B cell (primary cell): ENCODE measurements around the gene SLC47A2. TPM values are rescaled to one million over a fixed set of nuclear protein-coding genes. Genes with fewer than 3 reads are reported as not detected.

ENCODE experiments used
- ATAC-seq: fragments of 200-7000 bp; cut with Tn5 transposase; one replicate; pipeline ENCODE4 v1.10.0; 2021; ENCODE audit warnings: low read depth, mild to moderate bottlenecking, moderate number of reproducible peaks, moderate library complexity
- CTCF ChIA-PET: fragments of 350-600 bp; sonication (Branson Sonifier 250); formaldehyde crosslinking; loops from one replicate; lab custom pipeline; 2021; ENCODE audit warnings: antibody characterized with exemption, inconsistent platforms; lab: Charles Lee
- POLR2A ChIA-PET: fragments of 350-600 bp; sonication (Branson Sonifier 250); formaldehyde crosslinking; loops from one replicate; lab custom pipeline; 2021; ENCODE audit warnings: antibody characterized with exemption; lab: Charles Lee
- DNase-seq: peaks from one replicate; pipeline ENCODE4 v3.0.0; 2013
- H2AFZ ChIP-seq: 2 replicates; pipeline ENCODE4 v1.6.1; 2012; ENCODE audit warnings: mild to moderate bottlenecking, low read depth, low read length; ENCODE audit not compliant: insufficient read depth, poor library complexity, severe bottlenecking
- H3K27ac ChIP-seq, 2 donors: 1 replicate in 1 of 2; 2 replicates in 1 of 2; pipeline ENCODE4 v1.5.1; 2012 to 2013; ENCODE audit warnings: low read length in 2 of 2, mild to moderate bottlenecking in 2 of 2, moderate library complexity in 1 of 2
- H3K27me3 ChIP-seq, 4 experiments: fragments of 200-600 bp in 1 of 4; sonication (generic) in 1 of 4; replicated peaks in 1 of 4; 1 replicate in 2 of 4; 2 replicates in 2 of 4; pipeline versions ENCODE4 v1.6.1 to v1.7.0; 2013 to 2016; ENCODE audit warnings: low read length in 3 of 4, mild to moderate bottlenecking in 2 of 4, mixed read lengths in 1 of 4, moderate library complexity in 1 of 4; ENCODE audit not compliant: insufficient read depth in 4 of 4, control insufficient read depth in 3 of 4; ENCODE audit errors: control extremely low read depth in 1 of 4
- H3K36me3 ChIP-seq, 2 experiments: replicated peaks in 1 of 2; 1 replicate in 1 of 2; 2 replicates in 1 of 2; pipeline versions ENCODE4 v1.6.1 to v1.7.1; 2013; ENCODE audit warnings: low read length in 1 of 2; ENCODE audit not compliant: insufficient read depth in 2 of 2, control insufficient read depth in 1 of 2; ENCODE audit errors: control extremely low read depth in 1 of 2, extremely low read depth in 1 of 2
- H3K4me1 ChIP-seq, 2 donors: fragments of 200-600 bp in 1 of 2; sonication (generic) in 1 of 2; 1 replicate in 1 of 2; 2 replicates in 1 of 2; pipeline versions ENCODE4 v1.5.1 to v1.6.1; 2013 to 2017; ENCODE audit warnings: low read length in 2 of 2; ENCODE audit not compliant: control insufficient read depth in 2 of 2, insufficient read depth in 2 of 2
- H3K4me2 ChIP-seq: replicated peaks from 2 replicates; pipeline ENCODE3; 2012; ENCODE audit warnings: mild to moderate bottlenecking, low read depth, low read length; ENCODE audit not compliant: poor library complexity, severe bottlenecking
- H3K4me3 ChIP-seq, 5 experiments: fragments of 200-600 bp in 1 of 5; sonication (generic) in 1 of 5; 1 replicate in 3 of 5; 2 replicates in 2 of 5; pipeline versions ENCODE4 v1.5.1 to v1.7.0; 2011 to 2016; ENCODE audit warnings: low read length in 4 of 5, mild to moderate bottlenecking in 4 of 5, low read depth in 2 of 5, control low read depth in 1 of 5, moderate library complexity in 1 of 5; ENCODE audit not compliant: insufficient read depth in 1 of 5; ENCODE audit errors: control extremely low read depth in 1 of 5, extremely low read depth in 1 of 5
- H3K79me2 ChIP-seq: fragments of 200-600 bp; sonication (generic); one replicate; pipeline ENCODE4 v1.6.0; 2016; ENCODE audit warnings: low read length; ENCODE audit not compliant: control insufficient read depth, insufficient read depth
- H3K9ac ChIP-seq: fragments of 200-600 bp; sonication (generic); 2 replicates; pipeline ENCODE4 v1.6.1; 2017; ENCODE audit warnings: mild to moderate bottlenecking, low read length, moderate library complexity
- H3K9me3 ChIP-seq, 3 donors: one replicate each; pipeline versions ENCODE4 v1.6.1 to v1.7.1; 2013; ENCODE audit warnings: low read length in 2 of 3; ENCODE audit not compliant: control insufficient read depth in 2 of 3, insufficient read depth in 1 of 3; ENCODE audit errors: control extremely low read depth in 1 of 3
- H4K20me1 ChIP-seq: 2 replicates; pipeline ENCODE4 v1.6.0; 2012; ENCODE audit warnings: mild to moderate bottlenecking, low read length; ENCODE audit not compliant: insufficient read depth, control insufficient read depth, poor library complexity, severe bottlenecking
- H3K27ac Mint-ChIP-seq: one replicate; pipeline ENCODE4 v1.8.0; 2021; ENCODE audit warnings: mixed read lengths
- H3K27me3 Mint-ChIP-seq: one replicate; pipeline ENCODE4 v1.8.0; 2021; ENCODE audit warnings: mixed read lengths
- H3K4me1 Mint-ChIP-seq: one replicate; pipeline ENCODE4 v1.8.0; 2021; ENCODE audit warnings: mixed read lengths
- H3K4me3 Mint-ChIP-seq: one replicate; pipeline ENCODE4 v1.8.0; 2021; ENCODE audit warnings: mixed read lengths
- H3K9me3 Mint-ChIP-seq: one replicate; pipeline ENCODE4 v1.8.0; 2022; ENCODE audit warnings: mixed read lengths; ENCODE audit not compliant: insufficient read depth
- EZH2 ChIP-seq: IDR thresholded peaks from 2 replicates; pipeline ENCODE4 v1.6.1; 2012; ENCODE audit warnings: borderline replicate concordance, low read depth, mild to moderate bottlenecking, moderate library complexity, low read length; ENCODE audit not compliant: insufficient read depth, poor library complexity, severe bottlenecking
- WGBS: methylation state at CpG from one replicate; pipeline ENCODE4 v1.1.5; 2013; ENCODE audit warnings: missing lambda C conversion rate; ENCODE audit not compliant: insufficient coverage; 5-methylcytosine and 5-hydroxymethylcytosine counted together
- intact Hi-C: fragments of 100-400 bp; cut with micrococcal nuclease; formaldehyde crosslinking; loops from one replicate; pipeline ENCODE4 v1.10.0; 2022
- polyA plus RNA-seq: library from polyadenylated mRNA; depleted of rRNA; stranded (reverse); fragments of >200 nt; gene quantifications from 2 replicates; pipeline ENCODE4 v1.2.3, GENCODE V29; 2012
- total RNA-seq, 2 donors: library from RNA; stranded (reverse); fragments of 120-200 nt in 1 of 2; gene quantifications; 1 replicate in 1 of 2; 2 replicates in 1 of 2; pipeline versions ENCODE4 v1.2.3 to v1.2.4, GENCODE V29; 2013 to 2022
- TF ChIP-seq, protein P1 (sequence below): fragments of 200-600 bp; IDR thresholded peaks from one replicate; pipeline ENCODE4 v1.8.0; 2022; ENCODE audit warnings: antibody characterized with exemption, mild to moderate bottlenecking

SLC47A2 gene
- total and polyA plus RNA-seq, 2 donors (not counting 1 experiment from before 2014, with no cell fraction given), result not detected

GRCh38 chr17:19660219-19660870 is 56.0 kb downstream of the SLC47A2 start:
- 93% methylated on average over 3 of the region's 6 CpGs for WGBS
- H3K27ac ChIP-seq, result no peak overlapping the region
- no peak overlapping the region for H3K4me2 ChIP-seq
- peaks cover 3 to 33% of the 10 kb centered on the region in 2 experiments for H3K36me3 ChIP-seq
- DNase-seq, result no peak
- ATAC-seq, result no peak
- no peak overlapping the region for H2AFZ ChIP-seq
- TF ChIP-seq, protein P1, sequence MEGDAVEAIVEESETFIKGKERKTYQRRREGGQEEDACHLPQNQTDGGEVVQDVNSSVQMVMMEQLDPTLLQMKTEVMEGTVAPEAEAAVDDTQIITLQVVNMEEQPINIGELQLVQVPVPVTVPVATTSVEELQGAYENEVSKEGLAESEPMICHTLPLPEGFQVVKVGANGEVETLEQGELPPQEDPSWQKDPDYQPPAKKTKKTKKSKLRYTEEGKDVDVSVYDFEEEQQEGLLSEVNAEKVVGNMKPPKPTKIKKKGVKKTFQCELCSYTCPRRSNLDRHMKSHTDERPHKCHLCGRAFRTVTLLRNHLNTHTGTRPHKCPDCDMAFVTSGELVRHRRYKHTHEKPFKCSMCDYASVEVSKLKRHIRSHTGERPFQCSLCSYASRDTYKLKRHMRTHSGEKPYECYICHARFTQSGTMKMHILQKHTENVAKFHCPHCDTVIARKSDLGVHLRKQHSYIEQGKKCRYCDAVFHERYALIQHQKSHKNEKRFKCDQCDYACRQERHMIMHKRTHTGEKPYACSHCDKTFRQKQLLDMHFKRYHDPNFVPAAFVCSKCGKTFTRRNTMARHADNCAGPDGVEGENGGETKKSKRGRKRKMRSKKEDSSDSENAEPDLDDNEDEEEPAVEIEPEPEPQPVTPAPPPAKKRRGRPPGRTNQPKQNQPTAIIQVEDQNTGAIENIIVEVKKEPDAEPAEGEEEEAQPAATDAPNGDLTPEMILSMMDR, result no peak
- TF ChIP-seq EZH2, result no peak
- peaks cover 18% of the 10 kb centered on the region for H3K4me1 Mint-ChIP-seq
- intact Hi-C loops, result no loop called here
- no peaks in the 10 kb centered on the region for H3K27me3 ChIP-seq
- ChIA-PET POLR2A (interaction anchor here (1.1 kb wide), 1 partner anchor 17 kb away, joined by 3 read pairs; no protein-coding TSS in a partner anchor), CTCF (interaction anchor here (1.3 kb wide), 1 partner anchor 147 kb away, joined by 3 read pairs; no protein-coding TSS in a partner anchor)
- H3K9ac ChIP-seq, result no peak overlapping the region
- H3K9me3 Mint-ChIP-seq, result no peaks in the 10 kb centered on the region
- H3K79me2 ChIP-seq, result no peaks in the 10 kb centered on the region
- no peaks in the 10 kb centered on the region for H3K9me3 ChIP-seq
- H4K20me1 ChIP-seq, result no peaks in the 10 kb centered on the region
- no peaks in the 10 kb centered on the region for H3K27me3 Mint-ChIP-seq
- H3K4me3 ChIP-seq, result no peak overlapping the region
- H3K4me1 ChIP-seq, result no peaks in the 10 kb centered on the region
- H3K27ac Mint-ChIP-seq, result no peak overlapping the region
- H3K4me3 Mint-ChIP-seq, result no peak overlapping the region

DNA sequence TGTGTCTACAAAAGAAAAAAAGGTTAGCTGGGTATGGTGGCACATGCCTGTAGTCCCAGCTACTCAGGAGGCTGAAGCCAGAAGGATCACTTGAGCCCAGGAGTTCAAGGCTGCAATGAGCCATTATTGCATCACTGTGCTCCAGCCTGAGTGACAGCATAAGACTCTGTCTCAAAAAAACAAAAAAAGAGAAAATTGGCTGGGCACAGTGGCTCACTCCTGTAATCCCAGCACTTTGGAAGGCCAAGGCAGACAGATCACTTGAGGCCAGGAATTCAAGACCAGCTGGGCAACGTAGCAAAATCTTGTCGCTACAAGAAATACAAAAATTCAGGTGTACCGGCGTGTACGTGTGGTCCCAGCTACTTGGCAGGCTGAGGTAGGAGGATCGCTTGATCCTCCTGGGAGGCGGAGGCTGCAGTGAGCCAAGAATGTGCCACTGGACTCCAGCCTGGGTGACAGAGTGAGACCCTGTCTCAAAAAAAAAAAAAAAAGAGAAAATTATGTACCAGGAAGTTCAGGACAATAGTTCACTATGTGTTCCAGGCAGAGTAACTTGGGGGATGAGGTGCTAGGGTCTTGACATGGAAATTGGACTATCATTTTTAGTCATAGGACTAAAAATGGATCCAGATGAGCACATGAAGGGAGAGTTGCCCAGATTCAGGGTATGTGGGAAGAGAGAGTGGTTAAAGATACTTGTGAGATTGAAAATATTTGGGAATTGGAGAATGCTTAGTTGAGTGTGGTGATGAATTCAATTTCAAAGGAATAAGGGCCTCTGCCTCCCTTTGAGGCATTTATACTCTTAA is 56.8 kb downstream of the SLC47A2 start:
- WGBS, result 99% methylated on average over 7 of the region's 7 CpGs
- TF ChIP-seq EZH2, result no peak

More for the DNA sequence above, 56.8 kb downstream of the SLC47A2 start:
- CTCF ChIA-PET, result interaction anchor here (1.3 kb wide), 1 partner anchor 146 kb away, joined by 3 read pairs; no protein-coding TSS in a partner anchor
- Mint-ChIP-seq H3K9me3 (no peaks in the 10 kb centered on the region), H3K4me3 (no peak overlapping the region), H3K27me3 (no peaks in the 10 kb centered on the region), H3K27ac (no peak overlapping the region), H3K4me1 (peaks cover 24% of the 10 kb centered on the region)
- H3K4me3 ChIP-seq, result no peak overlapping the region
- no peak overlapping the region for H2AFZ ChIP-seq
- H3K4me2 ChIP-seq, result no peak overlapping the region
- H3K27me3 ChIP-seq, result no peaks in the 10 kb centered on the region
- DNase-seq (no peak), ATAC-seq (no peak)
- H3K36me3 ChIP-seq, result peaks cover 3 to 30% of the 10 kb centered on the region in 2 experiments
- H3K4me1 ChIP-seq, result no peaks in the 10 kb centered on the region
- H4K20me1 ChIP-seq, result no peaks in the 10 kb centered on the region
- H3K79me2 ChIP-seq, result no peaks in the 10 kb centered on the region
- POLR2A ChIA-PET, result interaction anchor here (1.1 kb wide), 1 partner anchor 17 kb away, joined by 3 read pairs; no protein-coding TSS in a partner anchor
- no peak overlapping the region for H3K27ac ChIP-seq
- no peaks in the 10 kb centered on the region for H3K9me3 ChIP-seq
- intact Hi-C loops, result no loop called here
- H3K9ac ChIP-seq, result no peak overlapping the region
